Fibroblast of the aortic adventitia (primary cell): ENCODE results near the gene STK10. TPM values are rescaled to one million over a fixed set of nuclear protein-coding genes. Genes with fewer than 3 reads are reported as not detected.

Source experiments
- DNase-seq: peaks from one replicate; pipeline ENCODE4 v3.0.0-alpha.2; 2010; ENCODE audit warnings: low read depth
- H3K4me3 ChIP-seq: 2 replicates; pipeline ENCODE4 v1.5.1; 2011; ENCODE audit warnings: low read depth, mild to moderate bottlenecking, control low read depth, low read length, moderate library complexity
- total RNA-seq: library from RNA; depleted of rRNA; stranded (reverse); fragments of >200 nt; gene quantifications from 2 replicates; pipeline ENCODE4 v1.2.3, GENCODE V29; 2012; ENCODE audit warnings: low replicate concordance
- TF ChIP-seq, protein P1 (sequence below): IDR thresholded peaks from 2 replicates; pipeline ENCODE4 v1.5.1; 2011; ENCODE audit warnings: mild to moderate bottlenecking, low read length, control low read depth, inconsistent platforms; ENCODE audit not compliant: insufficient read depth

Gene STK10
- 16.0 and 17.0 TPM in 2 replicates for total RNA-seq

DNA sequence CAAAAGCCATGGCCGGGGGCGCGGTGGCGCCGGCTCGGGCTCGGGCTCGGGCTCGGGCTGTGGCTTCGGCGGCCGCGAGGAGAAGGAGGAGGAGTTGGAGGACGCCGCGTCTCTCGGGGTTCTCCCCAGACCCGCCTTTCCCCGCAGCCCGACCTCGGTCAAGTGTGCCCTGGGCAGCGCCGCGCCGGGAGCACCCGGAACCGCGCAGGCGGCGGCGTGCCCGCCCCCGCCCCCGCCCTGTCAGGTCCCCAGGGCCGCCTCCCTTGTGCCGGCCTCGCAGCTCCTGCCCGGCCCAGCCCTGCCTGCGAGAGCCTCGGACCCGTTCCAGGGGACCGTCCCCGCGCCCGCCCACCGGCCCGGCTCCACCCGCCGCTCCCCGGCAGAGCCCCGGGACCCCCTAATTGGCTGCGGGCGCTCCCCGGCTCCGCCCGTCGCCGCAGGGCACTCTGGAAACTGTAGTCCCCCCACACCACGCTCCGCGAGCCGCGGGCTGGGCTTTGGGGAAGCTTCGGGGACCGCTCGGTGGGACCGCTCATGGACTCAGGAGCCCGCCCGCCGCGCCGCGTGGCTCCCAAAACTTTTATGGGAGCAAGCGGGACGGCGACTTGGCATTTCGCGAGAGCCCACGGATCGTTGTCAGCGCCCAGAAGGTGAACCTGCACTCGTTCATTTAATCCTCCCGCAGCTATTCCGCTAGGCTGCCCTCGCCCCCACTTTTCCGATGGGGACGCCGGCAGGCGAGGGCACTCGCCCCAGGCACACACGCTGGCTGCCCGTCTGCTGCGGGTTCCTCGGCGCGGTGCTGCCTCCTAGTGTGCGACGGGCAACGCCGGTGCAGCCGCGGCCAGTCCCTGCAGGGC is at the start of gene STK10:
STK10 (minus strand) TSS at position 192 of the 860 bp plus-strand sequence; CDS start at position 10, 182 bp downstream.
- peak within 1 kb of the TSS; percentile 93 for H3K4me3 ChIP-seq
- DNase-seq, result peak; percentile 86
- TF ChIP-seq, protein P1, sequence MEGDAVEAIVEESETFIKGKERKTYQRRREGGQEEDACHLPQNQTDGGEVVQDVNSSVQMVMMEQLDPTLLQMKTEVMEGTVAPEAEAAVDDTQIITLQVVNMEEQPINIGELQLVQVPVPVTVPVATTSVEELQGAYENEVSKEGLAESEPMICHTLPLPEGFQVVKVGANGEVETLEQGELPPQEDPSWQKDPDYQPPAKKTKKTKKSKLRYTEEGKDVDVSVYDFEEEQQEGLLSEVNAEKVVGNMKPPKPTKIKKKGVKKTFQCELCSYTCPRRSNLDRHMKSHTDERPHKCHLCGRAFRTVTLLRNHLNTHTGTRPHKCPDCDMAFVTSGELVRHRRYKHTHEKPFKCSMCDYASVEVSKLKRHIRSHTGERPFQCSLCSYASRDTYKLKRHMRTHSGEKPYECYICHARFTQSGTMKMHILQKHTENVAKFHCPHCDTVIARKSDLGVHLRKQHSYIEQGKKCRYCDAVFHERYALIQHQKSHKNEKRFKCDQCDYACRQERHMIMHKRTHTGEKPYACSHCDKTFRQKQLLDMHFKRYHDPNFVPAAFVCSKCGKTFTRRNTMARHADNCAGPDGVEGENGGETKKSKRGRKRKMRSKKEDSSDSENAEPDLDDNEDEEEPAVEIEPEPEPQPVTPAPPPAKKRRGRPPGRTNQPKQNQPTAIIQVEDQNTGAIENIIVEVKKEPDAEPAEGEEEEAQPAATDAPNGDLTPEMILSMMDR, result peak; percentile 78

DNA sequence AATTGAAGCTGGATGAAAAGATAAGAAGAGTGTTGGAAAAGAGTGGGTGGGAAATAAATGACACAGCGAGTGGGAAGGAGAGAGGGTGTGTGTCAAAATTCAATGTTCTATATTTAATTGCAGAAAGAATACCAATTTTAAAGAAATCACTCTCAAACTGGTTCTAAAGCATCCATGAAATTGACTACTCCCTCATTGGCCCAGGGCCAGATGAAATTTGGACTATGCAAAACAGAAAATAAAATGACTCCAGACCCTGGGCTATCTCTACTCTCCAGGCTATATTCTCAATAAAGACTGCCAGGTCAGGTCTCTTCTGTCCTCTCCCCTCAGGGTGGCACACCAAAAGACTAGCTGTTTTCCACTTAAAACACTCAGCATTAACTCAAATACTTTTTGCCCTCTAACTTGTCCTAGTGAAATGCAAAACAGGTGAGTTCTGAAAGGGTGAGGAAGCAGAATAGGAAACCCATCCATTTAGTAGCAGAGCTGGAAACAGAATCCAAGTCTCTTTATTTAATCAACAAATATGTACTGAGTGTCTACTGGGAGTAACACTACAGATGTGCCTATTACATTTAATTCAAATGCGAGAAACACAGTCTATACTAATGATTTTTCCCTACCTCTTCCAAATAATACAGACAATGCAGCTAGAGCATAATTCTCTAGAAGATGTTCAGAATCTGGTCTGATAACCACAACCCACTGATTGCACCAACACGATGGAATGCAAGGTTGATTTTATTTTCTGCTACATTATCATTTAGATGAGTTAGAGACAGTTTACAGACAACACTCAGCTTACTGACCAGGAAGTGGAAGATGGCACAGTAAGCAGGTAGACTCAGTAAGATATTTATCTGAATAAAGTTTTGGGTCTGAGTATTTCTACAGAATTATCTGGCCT is 48.1 kb upstream of the STK10 start:
- DNase-seq, result peak; percentile 7
- H3K4me3 ChIP-seq, result no peak overlapping the region
- TF ChIP-seq, protein P1, result no peak

DNA sequence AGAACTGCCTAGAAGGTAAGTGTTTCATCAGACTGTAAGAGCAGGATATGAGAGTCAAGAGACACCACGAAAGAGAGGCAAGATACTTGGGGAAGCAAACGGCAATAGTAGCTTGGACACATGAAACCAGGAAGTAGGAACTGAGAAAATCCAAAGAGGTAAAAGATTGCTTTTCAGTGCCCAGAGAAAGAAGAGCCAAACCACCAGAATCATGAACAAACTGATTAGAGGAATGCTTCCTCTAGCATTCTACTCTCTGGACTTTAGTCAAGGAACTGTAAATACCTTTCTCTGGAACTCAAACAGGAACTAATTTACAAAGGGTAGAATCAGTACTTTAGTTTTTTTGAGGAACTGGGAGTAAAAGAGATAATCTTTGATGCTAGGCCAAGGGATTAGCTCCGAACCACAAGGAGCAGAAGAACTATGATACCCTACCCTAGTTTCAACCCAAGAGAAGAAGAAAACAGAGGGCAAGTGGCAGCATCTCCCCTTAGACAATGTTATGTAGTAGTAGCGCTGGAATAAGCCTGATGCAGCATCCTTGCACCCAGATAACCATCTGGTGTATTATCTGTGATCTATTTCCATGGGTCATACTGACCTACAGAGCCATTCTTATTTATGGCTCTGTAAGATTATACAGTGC is 47.2 kb upstream of the STK10 start:
- peak; percentile 64 for DNase-seq
- TF ChIP-seq, protein P1, result no peak
- H3K4me3 ChIP-seq, result no peak overlapping the region

DNA sequence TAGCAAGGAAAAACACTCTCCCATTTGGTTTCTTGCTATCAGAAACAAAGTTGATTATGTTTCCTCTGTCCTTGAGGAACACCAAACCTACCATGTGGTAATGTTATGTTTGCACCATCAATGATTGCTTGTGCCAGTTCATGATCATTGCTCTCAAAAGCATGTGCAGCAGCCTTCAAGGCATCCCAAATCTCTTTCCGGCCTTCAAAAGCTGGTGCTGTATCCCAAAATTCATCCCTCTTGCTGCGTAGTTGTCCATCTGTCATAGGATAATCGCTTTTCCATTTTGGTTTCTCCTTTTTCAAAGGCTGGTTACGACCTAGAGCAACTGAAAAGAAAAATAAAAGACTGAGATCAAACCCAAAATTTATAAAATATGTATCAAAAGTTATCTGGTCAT is 46.0 kb upstream of the STK10 start:
- TF ChIP-seq, protein P1, result no peak
- no peak overlapping the region for H3K4me3 ChIP-seq
- DNase-seq, result no peak

DNA sequence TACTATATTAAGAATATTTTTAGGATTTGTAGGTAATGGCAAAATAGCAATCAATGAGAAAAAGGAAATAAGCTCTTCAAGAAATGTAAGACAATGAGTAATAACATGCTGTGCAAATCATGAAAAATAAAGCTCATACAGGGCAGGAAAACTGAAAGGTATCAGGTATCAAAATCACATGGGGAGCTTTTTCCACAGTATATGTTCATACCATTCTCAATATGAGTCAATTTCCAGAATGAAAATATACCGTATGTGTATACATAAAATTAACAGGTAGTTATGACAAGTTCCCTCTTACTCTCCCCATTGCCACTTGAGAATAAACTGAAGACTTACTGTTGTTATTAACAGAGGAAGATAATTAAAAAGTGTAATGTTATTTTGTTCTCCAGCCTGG is 41.9 kb upstream of the STK10 start:
- DNase-seq, result no peak
- TF ChIP-seq, protein P1, result no peak
- no peak overlapping the region for H3K4me3 ChIP-seq

DNA sequence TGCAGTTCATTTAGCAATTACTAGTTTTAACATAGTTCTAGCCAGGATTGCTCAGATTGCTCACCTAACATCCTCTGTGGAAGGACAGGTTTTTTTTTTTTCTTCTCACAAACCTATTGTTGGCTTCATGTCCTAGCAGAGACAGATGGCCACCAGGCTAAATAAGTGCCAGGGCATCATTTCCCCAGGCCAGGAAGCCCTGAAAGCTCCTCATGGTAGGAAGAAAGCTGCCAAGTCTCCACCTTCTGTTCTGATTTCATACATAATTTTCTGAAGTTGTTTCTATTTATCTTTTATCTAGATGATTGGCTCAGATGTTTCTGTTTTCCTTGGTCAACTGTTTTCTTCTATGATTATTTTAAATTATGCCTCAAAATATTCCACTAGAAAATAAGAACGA is 37.0 kb upstream of the STK10 start:
- DNase-seq, result no peak
- TF ChIP-seq, protein P1, result no peak
- no peak overlapping the region for H3K4me3 ChIP-seq
